Stimulated activated CD8-positive, alpha-beta memory T cell treated with anti-CD3 and anti-CD28 coated beads, Interleukin-15, amount 100 ng/mL, for 1 hour (primary cell): ENCODE results near the gene PVALB.
A peak's percentile ranks its signal among the peaks of the same experiment; 100 is the strongest.

ENCODE experiments used
- DNase-seq: peaks from one replicate; pipeline ENCODE4 v3.0.0-alpha.2; 2020; ENCODE audit warnings: low read depth

PVALB gene

DNA sequence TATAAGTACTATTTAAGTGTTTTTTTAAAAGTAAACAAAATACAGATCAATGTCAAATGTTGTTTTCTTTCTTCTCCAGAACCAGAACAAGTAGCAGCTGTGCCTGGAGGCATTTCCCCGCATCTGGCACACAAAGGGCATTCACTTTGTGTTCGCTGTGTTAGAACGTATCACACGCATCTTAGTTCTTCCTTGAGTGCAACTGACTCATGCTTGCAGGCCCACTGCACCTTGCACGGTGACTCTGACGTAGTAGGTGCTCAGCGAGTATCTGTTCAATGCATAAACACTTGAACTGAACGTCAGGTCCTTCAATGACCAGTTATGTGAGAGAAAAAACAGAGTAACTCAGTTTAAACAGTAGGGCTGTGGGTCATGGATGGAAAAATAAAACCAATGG is 44.4 kb downstream of the PVALB start:
- DNase-seq = no peak

DNA sequence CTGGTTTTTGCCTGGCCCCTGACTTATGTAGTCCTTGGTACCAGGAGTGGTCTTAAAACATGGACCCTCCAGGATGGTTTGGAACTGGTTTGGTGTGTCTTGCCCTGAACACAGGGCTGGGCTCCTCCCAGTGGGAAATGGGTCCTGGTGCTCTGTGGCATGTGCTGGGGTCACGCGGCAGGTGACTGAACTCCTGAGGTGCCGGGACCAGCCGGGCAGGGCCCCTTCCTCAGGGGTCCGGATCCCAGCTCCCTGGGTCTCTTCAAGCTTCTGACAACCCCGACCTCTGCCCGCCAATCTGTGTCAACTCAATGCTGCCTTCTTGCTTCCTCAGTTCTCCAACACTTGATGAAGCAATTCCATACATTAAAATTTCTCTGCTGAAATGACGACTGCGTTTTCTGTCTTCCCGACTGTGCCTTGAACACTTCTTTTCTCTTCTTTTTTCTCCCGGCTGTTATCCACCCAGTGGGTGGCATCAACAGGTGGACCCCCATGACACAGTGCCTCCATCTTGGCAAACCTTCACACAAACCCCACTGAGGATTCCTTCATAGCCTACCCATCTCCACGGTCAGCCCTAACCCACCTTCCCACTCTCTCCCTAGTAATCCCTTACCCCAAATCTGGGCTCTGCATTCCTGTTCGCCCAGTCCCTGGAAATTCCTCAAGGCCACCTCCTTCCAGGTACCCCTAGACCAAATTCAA is 45.3 kb downstream of the PVALB start:
- DNase-seq = no peak

DNA sequence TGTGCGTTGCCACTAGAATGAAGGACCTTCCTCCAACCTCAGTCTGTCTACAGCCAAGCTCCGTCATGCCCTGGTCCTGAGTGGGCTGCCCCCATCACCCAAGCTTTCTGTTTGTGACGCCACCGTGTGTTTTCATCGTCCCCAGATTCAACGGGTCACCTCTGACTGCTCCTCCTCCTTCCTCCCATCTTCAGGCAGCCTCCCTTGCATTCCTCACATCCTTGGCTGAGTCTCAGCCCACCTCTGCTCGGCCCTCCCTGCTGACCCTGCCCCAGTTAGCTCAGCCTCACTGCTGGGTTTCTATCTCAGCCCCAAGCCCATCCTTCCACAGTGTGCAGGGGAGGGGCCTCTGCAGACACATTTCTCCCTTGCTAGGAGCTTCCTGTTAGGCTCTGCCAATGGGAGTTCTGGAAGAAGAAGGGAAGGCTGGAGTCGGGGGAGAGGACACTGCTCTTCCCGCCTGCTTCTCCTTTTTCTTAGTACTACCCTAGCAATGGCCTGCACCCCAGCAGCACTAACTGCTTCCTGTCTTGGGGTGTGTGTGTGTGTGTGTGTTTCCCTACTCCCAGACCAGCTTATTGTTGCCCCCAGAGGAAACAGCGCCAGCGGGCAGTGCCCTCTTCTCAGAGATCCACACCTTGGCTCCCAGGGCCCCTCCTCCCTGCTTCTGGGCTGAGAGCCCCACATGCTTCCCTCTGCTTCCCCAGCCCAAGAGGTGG is 46.2 kb downstream of the PVALB start:
- DNase-seq = no peak

DNA sequence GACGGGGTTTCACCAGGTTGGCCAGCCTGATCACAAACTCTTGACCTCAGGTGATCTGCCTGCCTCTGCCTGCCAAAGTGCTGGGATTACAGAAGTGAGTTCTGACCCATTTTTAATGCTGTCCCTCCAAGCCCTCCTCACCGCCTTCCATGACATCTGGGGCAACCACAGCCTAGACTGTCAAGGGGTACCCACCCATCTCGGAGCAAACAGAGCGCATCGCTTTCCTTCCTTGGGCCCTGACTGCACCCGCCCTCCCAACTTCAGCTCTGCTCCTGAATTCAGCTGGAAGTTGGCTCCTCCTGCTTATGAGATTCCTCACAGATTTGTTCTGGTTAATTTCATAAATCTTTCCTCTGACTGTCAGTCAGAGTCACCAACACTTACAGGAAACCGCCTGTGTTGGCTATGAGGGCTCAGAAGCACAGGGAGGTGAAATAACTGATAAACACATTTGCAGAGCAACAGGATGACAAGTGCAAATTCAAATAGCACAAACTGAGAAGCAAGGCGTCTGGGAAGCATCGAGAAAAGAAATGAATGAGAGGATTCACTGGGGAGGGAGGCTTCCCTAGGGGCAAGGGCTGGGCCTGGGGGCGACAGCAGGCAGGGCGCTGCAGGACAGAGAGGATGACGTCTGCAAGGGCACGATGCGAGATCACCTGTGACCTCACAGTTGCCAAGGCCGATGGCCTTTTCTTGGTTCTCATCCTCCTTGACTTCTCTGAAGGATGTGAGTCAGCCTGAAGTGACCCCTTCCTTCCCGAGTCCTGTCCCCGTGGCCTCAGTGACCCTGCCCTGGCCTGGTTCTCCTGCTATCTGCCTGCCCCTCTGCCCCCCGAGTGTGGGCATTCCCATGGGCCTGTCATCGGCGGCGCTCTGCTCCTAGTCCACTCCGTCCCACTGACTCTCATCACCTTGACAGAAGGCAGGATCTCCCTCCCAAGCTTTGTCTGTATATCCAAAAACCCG is 47.0 kb downstream of the PVALB start:
- DNase-seq = no peak

DNA sequence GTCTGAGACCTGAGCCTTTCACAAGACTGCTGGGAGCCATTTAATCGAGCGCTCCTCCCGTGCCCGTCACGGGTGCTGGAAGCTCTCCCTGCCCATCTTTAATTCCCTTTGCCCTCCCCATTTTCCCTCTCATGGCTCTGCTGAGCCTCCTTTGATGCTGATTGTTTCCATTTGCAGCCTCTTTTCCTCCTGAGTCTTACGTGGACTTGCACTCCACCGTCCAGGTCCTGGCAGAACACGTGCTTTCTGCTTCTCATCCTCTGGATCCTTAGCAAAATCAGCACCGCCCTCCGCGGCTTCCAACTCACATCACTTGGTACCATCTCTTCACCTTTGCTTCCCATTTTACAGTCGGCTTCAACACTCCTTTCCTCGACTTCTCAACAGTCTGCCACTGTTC is 48.2 kb downstream of the PVALB start:
- DNase-seq = no peak

DNA sequence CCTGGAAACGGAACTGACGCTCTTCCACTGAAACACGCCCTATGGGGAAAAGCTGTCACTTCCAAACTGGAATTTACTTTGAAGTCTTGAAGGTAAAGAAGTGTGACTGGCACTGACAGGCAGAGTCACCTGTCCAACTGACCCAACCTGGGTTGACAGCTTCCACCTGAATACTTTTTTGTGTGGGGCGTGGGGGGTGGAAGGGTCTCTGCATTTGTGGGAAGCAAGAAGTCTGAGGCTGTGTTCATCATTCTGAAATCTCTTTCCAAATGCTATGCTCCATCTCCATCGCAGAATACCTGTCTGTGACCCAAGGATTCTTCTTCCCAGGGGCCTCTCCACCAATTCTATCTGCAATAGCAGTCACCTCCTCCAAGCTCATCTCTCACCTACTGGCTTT is 48.7 kb downstream of the PVALB start:
- no peak for DNase-seq

DNA sequence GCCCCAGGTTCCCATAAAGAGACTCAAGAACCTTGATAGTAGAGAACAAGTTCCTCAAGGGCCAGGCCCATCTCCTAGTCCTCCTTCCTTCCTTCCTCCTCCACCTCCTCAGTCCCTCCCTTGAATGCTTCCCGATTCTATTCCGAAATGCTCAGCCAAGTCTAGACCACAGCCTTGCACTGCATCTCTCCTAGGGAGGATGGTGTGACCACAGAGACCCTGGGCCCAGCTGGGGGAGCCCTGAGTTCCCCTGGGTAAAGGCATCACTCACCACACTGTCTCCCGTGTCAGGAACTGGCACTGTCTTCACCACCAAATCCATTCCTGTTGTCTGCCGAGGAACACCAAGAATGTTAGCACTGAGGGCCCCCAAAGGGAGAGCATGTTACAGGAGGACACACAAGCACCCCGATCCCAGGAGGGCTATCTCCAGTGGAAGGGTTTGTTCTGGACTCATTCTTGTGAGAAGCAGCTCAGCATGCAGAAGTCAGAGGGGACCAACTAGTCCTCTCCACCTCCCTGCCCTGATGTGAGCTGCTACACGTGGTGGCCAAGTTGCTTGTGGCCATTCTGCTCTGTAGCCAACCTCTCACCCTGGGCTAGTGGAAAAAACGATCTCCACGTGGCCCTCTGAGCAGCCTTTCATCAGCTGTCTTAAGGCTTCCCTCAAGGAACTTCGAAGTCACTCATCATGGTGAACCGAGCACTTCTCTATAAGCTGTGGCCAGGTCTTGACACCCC is 49.6 kb downstream of the PVALB start:
- no peak for DNase-seq

DNA sequence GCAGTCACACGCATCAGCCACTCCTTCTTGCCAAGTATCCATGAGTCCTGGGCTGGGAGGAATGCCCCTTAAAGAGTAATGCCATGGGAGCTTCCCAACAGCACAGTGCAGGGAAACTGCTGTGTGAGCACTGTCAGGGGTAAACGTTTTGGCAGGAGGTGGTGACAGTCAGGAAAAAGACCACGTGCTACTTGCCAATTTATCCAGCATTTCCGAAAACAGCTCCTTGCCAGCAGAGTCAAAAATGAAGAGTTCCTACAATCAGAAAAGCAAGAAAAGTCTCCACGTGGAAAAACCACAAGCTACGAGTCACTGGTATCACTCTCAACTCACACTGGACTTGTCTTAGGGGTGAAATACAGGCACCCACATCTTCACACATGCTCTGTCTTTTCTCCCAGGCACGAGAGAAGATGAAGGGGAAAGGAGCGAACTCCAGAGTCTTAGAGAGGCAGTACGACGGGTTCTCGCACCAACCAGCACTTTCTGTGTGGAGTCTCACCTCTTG is 50.8 kb downstream of the PVALB start:
- DNase-seq = no peak

DNA sequence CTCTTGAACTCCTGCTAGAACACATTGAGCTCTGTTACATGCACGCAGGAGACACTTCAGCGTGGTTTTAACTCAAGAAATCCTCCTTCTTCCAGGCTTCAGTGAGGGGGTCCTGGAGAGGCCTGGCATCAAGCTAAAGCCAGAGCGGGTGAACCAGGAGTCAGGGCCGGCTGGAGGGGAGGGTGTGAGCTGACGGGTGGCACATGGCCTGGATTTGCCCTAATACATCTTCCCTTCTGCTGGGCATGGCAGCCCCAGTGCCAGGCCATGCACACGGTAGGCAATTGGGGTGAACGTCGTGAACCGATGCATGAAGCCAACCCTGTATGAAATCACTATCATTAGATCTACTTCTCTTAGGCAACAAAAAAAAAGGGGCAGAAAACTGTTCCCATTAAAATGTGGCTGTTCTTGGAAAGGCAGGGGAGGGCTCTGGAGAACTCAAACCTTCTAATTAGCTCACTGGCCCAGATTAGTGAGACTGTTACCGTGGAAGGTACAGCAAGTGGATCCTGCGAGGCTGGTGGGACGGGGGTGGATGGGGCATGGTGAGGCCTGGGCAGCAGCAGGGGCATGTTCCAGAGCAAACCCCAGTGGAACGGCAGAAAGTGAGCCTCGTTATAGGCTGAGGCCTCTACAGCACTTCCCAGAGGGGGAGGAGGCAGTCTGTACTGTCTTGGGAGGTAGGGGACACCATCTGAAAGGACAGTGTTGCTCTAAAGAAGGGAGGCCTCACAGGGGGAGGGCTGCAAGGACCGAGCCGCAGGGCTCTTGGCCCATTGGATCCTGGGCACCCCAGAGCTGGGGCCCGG is 51.5 kb downstream of the PVALB start:
- DNase-seq = no peak

DNA sequence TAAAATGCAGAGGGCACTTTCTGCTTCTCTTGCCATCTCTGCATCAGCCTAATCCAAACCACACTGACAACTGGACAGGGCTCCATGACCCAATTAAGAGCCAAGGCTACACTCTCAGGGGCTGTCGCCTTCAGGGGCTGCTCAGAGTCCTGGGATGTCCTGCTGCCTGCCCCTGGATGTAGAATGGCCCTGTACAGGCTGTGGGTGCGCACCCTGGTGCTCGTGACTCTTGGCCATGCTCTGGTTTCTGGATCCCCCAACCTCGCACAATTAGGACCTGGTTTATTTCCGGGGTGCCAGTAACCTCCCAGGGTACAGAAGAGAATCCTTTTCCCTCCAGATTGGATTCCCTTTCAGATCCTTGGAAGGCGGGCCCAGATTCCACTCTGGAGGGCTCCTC is 52.2 kb downstream of the PVALB start:
- DNase-seq = no peak

DNA sequence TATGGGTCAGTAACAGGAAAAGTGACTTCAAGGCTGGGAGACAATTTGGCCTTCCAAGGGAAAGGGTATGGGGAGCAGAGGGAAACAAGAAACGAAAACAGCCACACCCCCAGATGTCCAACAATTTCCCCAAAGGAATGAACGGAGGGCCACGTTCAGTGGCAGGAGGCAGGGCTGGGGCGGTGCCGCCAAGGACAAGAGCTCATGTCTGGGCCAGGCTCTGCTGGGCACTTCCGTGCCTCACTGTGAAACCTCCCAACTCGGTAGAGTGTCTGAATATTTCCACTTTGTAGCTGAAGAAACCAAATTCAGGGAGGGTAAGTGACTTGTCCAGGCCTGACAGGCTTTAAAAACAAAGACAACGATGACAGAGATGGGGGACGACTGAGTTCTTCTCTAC is 52.8 kb downstream of the PVALB start:
- no peak for DNase-seq

DNA sequence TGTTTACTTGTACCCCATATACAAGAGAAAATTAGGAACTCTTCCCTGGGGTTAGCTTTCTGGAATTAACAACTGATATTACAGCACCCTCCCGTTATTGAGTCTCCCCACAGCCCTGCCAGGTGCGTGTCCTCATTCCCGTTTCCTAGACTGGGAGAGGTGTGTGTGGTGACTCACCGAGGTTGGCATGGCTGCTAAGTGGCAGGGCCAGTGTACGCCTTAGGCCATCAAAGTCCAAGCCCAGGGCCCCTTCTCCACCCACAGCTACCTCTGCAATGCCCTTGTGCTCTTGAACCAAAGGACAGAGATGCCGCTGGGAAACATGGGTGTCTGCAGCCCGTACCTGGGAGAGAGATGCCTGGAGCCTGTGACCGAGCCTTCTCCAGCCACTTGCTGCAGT is 53.3 kb downstream of the PVALB start:
- DNase-seq = no peak

DNA sequence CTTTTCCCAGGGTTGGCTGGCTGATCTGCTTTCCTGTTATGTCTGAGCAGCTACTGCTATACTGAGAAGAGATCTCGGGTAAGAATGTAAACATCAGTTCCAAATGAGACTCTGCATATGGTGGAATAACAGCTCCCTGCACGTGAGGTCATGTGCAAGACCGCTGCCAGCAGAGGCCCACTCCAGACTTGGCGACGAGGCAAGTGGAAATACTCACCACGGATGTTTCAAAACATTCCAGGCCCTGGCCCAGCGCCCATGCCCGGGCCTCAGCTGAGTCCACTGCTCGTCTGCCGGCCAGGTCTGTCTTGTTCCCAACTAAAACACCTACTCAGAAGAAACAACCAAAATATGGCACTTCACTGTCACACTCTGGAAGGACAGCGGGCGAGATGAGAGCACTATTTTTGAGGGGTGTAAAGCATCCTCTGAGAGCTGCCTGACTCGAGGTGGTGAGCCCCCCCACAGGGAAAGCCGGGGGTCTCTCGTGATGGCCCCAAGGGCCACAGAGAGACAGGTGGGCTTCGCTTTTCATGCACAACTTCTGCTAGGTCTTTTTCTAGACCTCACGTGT is 54.1 kb downstream of the PVALB start:
- no peak for DNase-seq

DNA sequence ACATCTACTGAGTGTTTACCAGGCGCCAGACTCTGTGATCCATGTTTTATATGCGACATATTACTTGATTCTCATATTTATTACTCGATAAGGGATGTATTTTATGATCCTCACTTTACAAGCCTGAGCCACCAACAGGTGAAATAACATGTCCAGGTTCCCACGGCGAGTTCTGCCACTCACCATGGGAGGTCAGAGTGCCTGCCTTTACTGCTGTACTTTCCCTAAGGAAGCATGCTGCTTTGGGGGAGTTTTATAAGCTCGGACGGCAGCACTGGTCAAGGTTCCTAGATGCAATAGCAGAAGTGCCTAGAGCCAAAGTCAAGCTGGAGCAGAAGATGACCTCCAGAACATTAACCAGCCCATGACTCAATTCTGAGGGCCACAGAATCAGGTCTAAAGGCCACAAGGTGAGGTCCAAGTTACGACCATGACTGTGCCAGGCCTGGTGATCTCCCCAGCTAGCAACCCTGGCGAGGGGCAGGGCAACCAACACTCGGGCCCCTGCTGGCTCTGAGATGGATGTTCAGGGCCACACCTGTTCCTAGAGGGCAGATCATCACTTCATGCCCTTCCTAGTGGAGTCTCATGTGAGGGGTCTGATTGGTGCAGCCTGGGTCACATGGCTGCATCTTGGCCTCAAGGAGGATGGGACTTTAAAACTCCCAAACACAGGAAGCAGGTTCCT is 55.1 kb downstream of the PVALB start:
- no peak for DNase-seq

DNA sequence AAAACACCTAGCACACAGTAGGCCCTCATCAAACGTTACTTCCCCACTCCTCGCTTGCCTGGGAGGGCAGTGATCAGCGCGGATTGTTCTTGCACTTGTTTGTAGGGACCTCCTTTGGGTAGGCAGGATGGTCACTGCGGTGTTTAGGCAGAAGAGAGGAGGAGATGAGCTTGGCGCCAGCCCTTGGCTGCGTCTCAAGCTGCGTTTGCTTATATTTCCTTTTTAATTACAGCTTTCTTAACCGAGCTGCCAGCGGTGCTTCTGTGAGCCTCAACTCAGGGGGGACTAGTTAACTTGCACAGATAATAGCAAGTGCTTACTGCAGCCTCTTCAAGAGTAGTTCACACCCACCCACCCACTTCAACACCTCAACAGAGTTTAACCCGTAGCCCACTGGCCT is 56.0 kb downstream of the PVALB start:
- DNase-seq = no peak

DNA sequence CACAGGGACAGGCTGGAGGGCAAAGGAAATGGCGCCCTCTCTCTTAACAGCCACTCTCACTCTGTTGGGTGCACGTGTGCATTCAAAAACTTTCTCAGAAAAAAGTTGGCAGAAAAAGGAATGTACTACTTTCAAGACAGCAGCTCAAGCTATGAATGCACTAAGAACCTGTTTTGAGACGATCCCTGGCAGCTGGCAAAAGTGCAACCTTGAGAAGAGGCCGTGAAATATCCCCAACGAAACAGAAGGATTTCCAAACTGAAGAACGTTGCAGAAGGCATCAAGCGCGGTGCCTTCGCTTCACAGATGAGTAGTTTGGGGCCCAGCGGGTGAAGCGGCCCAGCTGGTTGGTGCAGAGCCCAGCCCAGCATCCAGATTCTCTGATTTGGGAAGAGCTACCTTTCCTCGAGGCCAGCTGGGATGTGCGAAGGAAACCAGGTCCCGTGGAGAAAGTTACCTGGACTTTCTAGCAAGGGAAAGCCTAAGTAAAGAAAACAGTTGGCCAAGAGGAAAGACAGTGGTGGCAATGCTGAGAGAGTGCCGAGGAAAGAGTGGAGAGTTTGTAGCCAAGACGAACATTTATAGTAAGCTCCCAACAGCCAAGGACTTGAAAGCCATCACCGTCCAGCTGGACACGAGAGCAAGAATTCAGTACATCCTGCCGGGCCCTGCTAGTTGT is 57.2 kb downstream of the PVALB start:
- no peak for DNase-seq

DNA sequence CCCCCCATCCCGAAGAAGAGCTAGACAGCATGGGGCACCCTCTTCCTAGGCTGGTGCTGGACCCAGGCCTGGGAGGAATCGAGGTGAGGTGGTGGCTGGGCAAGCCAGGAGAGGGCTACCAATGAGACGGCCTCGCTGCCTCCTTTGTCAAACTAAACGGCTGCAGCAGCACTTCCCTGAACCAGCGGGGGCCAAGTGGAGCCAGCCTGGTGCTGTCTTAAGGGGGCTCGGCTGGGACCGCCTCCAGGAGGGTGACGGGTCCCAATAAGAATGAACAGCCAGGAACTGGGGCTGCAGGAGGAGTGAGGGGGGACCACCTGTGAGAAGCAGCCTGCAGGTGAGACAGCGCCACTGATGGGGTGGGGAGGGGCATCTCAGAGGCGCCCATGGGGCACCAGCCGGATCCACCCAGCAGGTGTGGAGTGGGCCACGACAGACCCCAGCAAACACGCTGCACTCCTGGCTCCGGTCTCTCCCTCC is 58.0 kb downstream of the PVALB start:
- no peak for DNase-seq

DNA sequence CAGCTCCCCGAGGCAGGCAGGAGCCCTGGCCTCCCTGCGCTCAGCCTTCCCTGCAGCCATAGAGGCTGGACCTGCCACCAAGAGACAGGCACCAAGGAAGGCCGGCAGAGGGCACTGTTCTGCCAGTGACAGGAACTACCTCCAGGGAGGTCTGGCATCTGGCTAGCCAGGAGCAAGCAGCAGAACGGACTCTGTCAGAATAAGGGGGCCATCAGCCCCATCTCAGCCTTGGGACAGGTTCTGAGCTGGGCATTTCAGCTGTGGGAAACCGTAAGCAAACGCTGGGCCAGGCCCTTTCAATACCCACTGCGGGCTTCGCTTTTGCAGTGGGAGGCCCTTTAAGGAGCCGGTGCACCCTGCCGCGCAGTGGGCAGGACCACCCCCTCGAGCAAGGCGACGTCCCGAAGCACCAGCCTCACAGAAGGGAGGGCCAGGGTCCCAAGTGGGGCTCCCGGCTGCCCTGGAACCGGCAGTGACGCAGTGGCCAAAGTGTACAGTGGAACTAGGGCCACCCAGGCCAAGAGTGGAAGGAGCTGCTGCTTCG is 59.1 kb downstream of the PVALB start:
- DNase-seq = peak; percentile 56
